GM19193 (cell line): Measurements from ENCODE around the gene ABCB1.

ENCODE experiments used
- POLR2A ChIP-seq: IDR thresholded peaks from 4 replicates; pipeline ENCODE4 v1.6.1; 2011; ENCODE audit not compliant: insufficient read depth, insufficient read length; ENCODE audit errors: extremely low read depth

Gene ABCB1

GRCh38 chr7:87552351-87552900, 48.3 kb downstream of the ABCB1 start:
- no peak for TF ChIP-seq POLR2A

- no peak for TF ChIP-seq POLR2A
Observed at GRCh38 chr7:87548123-87548919, 52.4 kb downstream of the ABCB1 start.

DNA sequence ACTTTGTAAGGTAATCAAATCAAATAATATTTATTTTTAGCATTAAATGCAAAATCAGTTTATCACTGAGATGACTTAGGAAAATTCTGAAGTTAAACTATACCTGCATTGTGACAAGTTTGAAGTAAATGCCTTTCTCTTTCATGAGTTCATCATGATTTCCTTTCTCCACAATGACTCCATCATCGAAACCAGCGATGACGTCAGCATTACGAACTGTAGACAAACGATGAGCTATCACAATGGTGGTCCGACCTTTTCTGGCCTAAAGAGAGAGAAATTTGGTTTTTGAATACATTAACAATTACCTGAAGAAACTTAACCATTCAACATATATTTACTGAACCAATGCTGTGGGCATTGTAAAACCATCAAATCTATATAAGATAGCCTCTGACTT, 54.9 kb downstream of the ABCB1 start:
- TF ChIP-seq POLR2A: no peak

GRCh38 chr7:87543623-87544022, 57.1 kb downstream of the ABCB1 start:
- no peak for TF ChIP-seq POLR2A

GRCh38 chr7:87541648-87542047, 59.0 kb downstream of the ABCB1 start:
- TF ChIP-seq POLR2A: no peak

GRCh38 chr7:87538052-87538451, 62.6 kb downstream of the ABCB1 start:
- no peak for TF ChIP-seq POLR2A

- no peak for TF ChIP-seq POLR2A
Observed at GRCh38 chr7:87534072-87534471, 66.6 kb downstream of the ABCB1 start.

GRCh38 chr7:87530126-87530525, 70.6 kb downstream of the ABCB1 start:
- TF ChIP-seq POLR2A: no peak

DNA sequence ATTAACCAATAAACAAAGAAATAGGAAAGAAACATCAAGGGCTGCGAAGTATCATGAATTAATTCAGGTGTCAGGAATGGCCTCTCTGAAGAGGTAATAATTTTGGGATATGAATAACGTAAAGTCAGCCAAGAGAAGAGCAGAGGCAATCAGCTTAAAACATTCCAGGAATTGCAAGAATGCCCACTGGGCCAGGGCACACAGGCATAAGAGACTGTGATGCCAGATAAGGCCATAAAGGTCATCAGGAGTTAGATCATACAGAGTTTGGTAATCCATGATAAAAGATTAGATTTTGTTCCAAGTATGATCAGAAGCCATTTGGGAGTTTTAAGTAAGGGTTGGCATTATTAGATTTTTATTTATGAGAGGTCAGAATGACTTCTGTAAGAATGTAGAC, 72.0 kb downstream of the ABCB1 start:
- TF ChIP-seq POLR2A: no peak

GRCh38 chr7:87518735-87519134, 81.9 kb downstream of the ABCB1 start:
- TF ChIP-seq POLR2A: no peak

- no peak for TF ChIP-seq POLR2A
Observed at GRCh38 chr7:87517891-87518290, 82.8 kb downstream of the ABCB1 start.

DNA sequence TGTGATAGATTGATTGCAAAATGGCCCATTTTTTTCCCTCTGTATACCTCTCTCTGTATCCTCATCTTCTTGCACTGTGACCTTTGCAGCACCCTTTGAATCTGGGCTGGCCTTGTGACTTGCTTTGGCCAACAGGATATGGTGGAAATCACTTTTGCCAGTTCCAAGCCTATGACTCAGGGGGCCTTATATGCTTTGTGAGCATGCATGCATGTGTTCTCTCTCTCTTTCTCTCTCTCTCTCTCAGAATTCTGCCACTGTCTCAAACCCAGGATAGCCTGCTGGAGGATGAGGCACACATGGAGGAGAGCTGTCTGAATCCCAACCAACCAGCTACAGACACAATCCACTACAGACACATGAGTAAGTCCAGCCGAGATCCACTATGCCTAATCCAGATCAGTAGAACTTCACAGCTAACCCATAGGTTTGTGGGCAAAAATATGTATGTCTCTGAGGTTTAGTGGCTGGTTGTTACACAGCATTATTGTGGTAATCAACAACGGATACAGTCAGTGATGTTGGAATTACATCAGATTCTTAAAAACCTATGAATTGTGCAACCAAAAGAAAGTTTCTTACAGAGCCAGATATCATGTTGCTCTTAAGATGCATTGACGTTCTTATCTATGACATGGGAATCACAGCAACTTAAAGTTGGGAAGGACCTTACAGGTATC, 83.4 kb downstream of the ABCB1 start:
- no peak for TF ChIP-seq POLR2A

- no peak for TF ChIP-seq POLR2A
Observed at GRCh38 chr7:87513735-87514335, 86.8 kb downstream of the ABCB1 start.

DNA sequence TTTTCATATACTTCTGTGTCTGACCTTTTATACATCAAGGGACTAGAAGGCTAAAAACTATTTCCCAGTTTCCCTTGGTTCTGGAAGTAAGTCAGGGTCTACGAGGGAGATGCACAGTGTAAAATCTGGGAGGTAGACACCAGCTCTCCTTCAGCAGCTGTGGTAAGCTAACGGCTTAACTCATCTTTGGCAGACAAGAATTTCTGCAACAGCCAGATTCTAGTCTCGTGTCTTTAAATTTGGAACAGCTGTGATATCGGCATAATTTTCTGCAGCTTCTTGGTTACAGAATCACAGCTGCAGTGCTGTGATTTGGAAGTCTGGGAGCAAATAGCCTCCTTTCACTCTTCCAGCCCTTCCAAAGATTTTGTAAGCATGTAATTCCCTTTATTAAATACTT, 87.8 kb downstream of the ABCB1 start:
- no peak for TF ChIP-seq POLR2A

DNA sequence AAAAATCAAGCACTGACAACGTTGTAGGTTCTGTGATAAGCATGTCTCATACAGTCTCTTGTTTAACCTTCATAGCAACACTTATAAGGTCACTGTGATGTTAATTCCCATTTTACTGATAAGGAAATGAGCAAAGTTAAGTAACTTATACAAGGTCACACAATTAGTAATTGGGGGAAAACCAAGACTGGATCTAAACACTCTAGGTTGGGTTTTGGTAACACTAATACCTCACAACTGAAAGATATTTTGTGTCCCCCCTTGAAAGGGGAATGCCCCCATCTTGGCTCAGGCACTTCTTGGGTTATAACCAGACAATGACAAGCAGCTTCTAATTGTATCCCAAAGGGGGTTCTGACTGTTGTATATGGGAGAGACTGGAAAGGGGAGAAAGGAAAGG, 89.2 kb downstream of the ABCB1 start:
- no peak for TF ChIP-seq POLR2A

DNA sequence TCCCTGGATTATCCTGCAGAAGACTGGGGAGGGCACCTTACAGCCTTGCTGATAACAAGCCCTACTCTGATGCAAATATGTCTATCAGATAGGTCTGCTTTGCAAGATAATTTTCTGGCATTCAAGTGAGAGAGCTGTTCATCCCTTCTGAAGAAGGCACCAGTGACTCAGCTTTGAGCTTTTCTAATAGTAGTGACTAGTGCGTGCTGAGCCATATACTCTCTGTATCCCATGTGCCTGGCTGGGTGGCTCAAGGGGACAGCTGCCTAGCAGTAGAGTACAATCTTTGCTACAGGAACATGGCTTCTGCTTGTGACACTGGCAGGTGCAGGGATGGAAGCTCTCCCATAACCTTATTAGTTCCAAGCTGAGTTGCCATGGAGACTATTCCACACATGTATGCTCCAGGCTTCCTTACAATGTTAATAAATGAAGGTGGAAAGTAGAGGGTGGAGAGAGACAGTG, 90.2 kb downstream of the ABCB1 start:
- TF ChIP-seq POLR2A: no peak

DNA sequence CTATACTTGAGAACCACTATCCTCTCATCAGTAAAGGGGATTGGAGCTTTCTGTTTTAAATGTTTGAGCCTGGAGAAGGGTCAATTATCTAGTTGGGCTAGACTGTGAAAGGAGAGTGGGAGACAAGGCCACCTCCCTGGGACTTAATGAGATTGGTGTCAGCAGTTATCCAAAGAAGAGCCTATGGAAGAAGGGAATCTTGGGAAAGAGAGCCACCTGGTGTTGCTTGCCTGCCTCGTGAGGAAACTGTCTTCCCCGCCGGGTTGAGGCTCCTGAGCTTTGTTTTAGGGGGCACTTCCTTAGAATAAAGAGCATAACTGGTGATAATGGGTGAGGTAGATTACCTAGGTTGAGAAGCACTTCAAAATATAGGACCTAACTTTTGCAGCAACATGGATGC, 93.2 kb downstream of the ABCB1 start:
- TF ChIP-seq POLR2A: no peak
